ENCODE measurements around the gene AOAH.

AOAH gene

GRCh38 chr7:36625247-36625646, 99.0 kb downstream of the AOAH start:
- DNase-seq, result no peak

GRCh38 chr7:36623247-36623646, 101.0 kb downstream of the AOAH start:
- no peak for DNase-seq

- no peak for DNase-seq
Measured at GRCh38 chr7:36621396-36621795, 102.9 kb downstream of the AOAH start.

- DNase-seq, result no peak
Measured at GRCh38 chr7:36620166-36620708, 104.1 kb downstream of the AOAH start.

- no peak for DNase-seq
Measured at GRCh38 chr7:36617408-36617807, 106.9 kb downstream of the AOAH start.

GRCh38 chr7:36615852-36616540, 108.3 kb downstream of the AOAH start:
- DNase-seq, result no peak

GRCh38 chr7:36614959-36615358, 109.3 kb downstream of the AOAH start:
- no peak for DNase-seq

GRCh38 chr7:36613031-36613614, 111.2 kb downstream of the AOAH start:
- DNase-seq, result no peak

GRCh38 chr7:36611703-36612102, 112.6 kb downstream of the AOAH start:
- no peak for DNase-seq

GRCh38 chr7:36607721-36608095, 116.6 kb downstream of the AOAH start:
- no peak for DNase-seq

GRCh38 chr7:36606976-36607720, 117.1 kb downstream of the AOAH start:
- no peak for DNase-seq

- no peak for DNase-seq
Measured at GRCh38 chr7:36606153-36606975, 117.9 kb downstream of the AOAH start.

- no peak for DNase-seq
Measured at GRCh38 chr7:36605261-36606051, 118.8 kb downstream of the AOAH start.

GRCh38 chr7:36604806-36605205, 119.5 kb downstream of the AOAH start:
- no peak for DNase-seq

- DNase-seq, result no peak
Measured at GRCh38 chr7:36602934-36603887, 121.1 kb downstream of the AOAH start.

- DNase-seq, result no peak
Measured at GRCh38 chr7:36602511-36602910, 121.8 kb downstream of the AOAH start.

- DNase-seq, result no peak
Measured at GRCh38 chr7:36601601-36602000, 122.7 kb downstream of the AOAH start.

GRCh38 chr7:36600869-36601530, 123.3 kb downstream of the AOAH start:
- DNase-seq, result no peak

- no peak for DNase-seq
Measured at GRCh38 chr7:36600314-36600682, 124.0 kb downstream of the AOAH start.

- DNase-seq, result no peak
Measured at GRCh38 chr7:36599645-36600313, 124.5 kb downstream of the AOAH start.
